Astrocyte (in vitro differentiated cells and primary cell): ENCODE data around the gene ARMC9. TPM values are rescaled to one million over a fixed set of nuclear protein-coding genes. Genes with fewer than 3 reads are reported as not detected.

ENCODE experiments used
- DNase-seq: peaks from one replicate; pipeline ENCODE4 v3.0.0-alpha.2; 2010; ENCODE audit warnings: low read depth
- FAIRE-seq: peaks from 2 replicates; lab custom pipeline; 2011; peaks lifted over from hg19 to GRCh38; lab: Jason Lieb, UNC
- H2AFZ ChIP-seq: 2 replicates; pipeline ENCODE4 v1.6.0; 2012; ENCODE audit warnings: low read depth, low read length, inconsistent platforms
- H3K27ac ChIP-seq: 2 replicates; pipeline ENCODE4 v1.5.1; 2011; ENCODE audit warnings: low read depth, low read length, inconsistent platforms
- H3K27me3 ChIP-seq: 2 replicates; pipeline ENCODE4 v1.6.0; 2011; ENCODE audit warnings: low read length, inconsistent platforms; ENCODE audit not compliant: insufficient read depth
- H3K36me3 ChIP-seq: 2 replicates; pipeline ENCODE4 v1.5.1; 2011; ENCODE audit warnings: low read length, inconsistent platforms; ENCODE audit not compliant: insufficient read depth
- H3K4me1 ChIP-seq: 2 replicates; pipeline ENCODE4 v1.5.1; 2011; ENCODE audit warnings: low read length, inconsistent platforms; ENCODE audit not compliant: insufficient read depth
- H3K4me2 ChIP-seq: 2 replicates; pipeline ENCODE4 v1.6.0; 2012; ENCODE audit warnings: low read length, inconsistent platforms
- H3K4me3 ChIP-seq: 2 replicates; pipeline ENCODE4 v1.5.1; 2011; ENCODE audit warnings: low read depth, mild to moderate bottlenecking, low read length, inconsistent platforms; ENCODE audit not compliant: insufficient read depth
- H3K79me2 ChIP-seq: 2 replicates; pipeline ENCODE4 v1.6.0; 2012; ENCODE audit warnings: mild to moderate bottlenecking, low read length, inconsistent platforms; ENCODE audit not compliant: insufficient read depth
- H3K9ac ChIP-seq: 2 replicates; pipeline ENCODE4 v1.6.0; 2012; ENCODE audit warnings: mild to moderate bottlenecking, low read length, inconsistent platforms
- H3K9me3 ChIP-seq: 2 replicates; pipeline ENCODE4 v1.5.1; 2012; ENCODE audit warnings: low read depth, mild to moderate bottlenecking, low read length, inconsistent platforms; ENCODE audit not compliant: insufficient read depth
- H4K20me1 ChIP-seq: 2 replicates; pipeline ENCODE4 v1.6.0; 2012; ENCODE audit warnings: low read length, inconsistent platforms; ENCODE audit not compliant: insufficient read depth
- H3K27ac Mint-ChIP-seq: one replicate; pipeline ENCODE4 v1.8.0; 2021; ENCODE audit warnings: mild to moderate bottlenecking, mixed read lengths; ENCODE audit not compliant: unreplicated experiment
- H3K27me3 Mint-ChIP-seq: one replicate; pipeline ENCODE4 v1.8.0; 2021; ENCODE audit warnings: low read depth, mixed read lengths; ENCODE audit not compliant: unreplicated experiment
- H3K36me3 Mint-ChIP-seq: one replicate; pipeline ENCODE4 v1.8.0; 2021; ENCODE audit warnings: low read depth, mixed read lengths; ENCODE audit not compliant: unreplicated experiment
- H3K4me1 Mint-ChIP-seq: one replicate; pipeline ENCODE4 v1.8.0; 2021; ENCODE audit warnings: low read depth, mixed read lengths; ENCODE audit not compliant: unreplicated experiment
- H3K4me3 Mint-ChIP-seq: one replicate; pipeline ENCODE4 v1.8.0; 2021; ENCODE audit warnings: mild to moderate bottlenecking, moderate library complexity, mixed read lengths; ENCODE audit not compliant: unreplicated experiment
- H3K9me3 Mint-ChIP-seq: one replicate; pipeline ENCODE4 v1.8.0; 2021; ENCODE audit warnings: mild to moderate bottlenecking, mixed read lengths; ENCODE audit not compliant: unreplicated experiment
- EZH2 ChIP-seq: IDR thresholded peaks from 2 replicates; pipeline ENCODE4 v1.6.1; 2012; ENCODE audit warnings: mild to moderate bottlenecking, low read length, inconsistent platforms; ENCODE audit not compliant: insufficient read depth
- total RNA-seq: library from RNA; stranded (reverse); gene quantifications from 2 replicates; pipeline ENCODE4 v1.2.1, GENCODE V29; 2021
- TF ChIP-seq, protein P1 (sequence below): IDR thresholded peaks from 2 replicates; pipeline ENCODE4 v1.5.1; 2011; ENCODE audit warnings: low read depth, mild to moderate bottlenecking, inconsistent platforms, low read length, moderate library complexity; ENCODE audit not compliant: insufficient read depth

Gene ARMC9
- total RNA-seq, 1 donor from 2014 or later, result 52.4 TPM

DNA sequence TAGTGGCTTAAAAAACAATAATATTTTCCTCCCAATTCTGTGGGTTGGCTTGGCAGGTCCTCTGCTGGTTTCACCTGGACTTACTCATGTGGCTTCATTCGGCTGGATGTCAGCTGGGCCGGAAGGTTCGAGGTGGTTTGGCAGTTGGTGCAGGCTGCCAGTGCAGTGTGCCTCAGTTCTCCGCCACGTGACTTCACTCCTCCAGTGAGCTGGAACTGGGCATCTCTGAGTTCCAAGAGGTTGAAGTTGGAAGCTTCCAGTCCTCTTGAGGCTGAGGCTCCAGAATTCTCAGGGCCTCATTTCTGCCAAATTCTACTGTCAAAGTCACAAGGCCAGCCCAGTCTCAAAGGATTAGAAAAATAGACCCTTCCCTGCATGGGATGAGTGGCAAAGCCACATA lies 113.6 kb downstream of the ARMC9 start:
- Histone ChIP-seq H4K20me1 (no peaks in the 10 kb centered on the region), H3K4me1 (peaks cover 9% of the 10 kb centered on the region), H3K36me3 (no peaks in the 10 kb centered on the region), H3K27ac (no peak overlapping the region), H3K9me3 (no peaks in the 10 kb centered on the region), H3K4me3 (no peak overlapping the region), H3K4me2 (no peak overlapping the region), H3K9ac (no peak overlapping the region), H3K27me3 (no peaks in the 10 kb centered on the region), H3K79me2 (no peaks in the 10 kb centered on the region), H2AFZ (no peak overlapping the region)
- no peaks in the 10 kb centered on the region for H3K27me3 Mint-ChIP-seq
- no peak for FAIRE-seq
- peaks cover 6% of the 10 kb centered on the region for H3K4me1 Mint-ChIP-seq
- peaks cover 16% of the 10 kb centered on the region for H3K36me3 Mint-ChIP-seq
- no peak overlapping the region for H3K4me3 Mint-ChIP-seq
- peaks cover 5% of the 10 kb centered on the region for H3K9me3 Mint-ChIP-seq
- TF ChIP-seq, protein P1, sequence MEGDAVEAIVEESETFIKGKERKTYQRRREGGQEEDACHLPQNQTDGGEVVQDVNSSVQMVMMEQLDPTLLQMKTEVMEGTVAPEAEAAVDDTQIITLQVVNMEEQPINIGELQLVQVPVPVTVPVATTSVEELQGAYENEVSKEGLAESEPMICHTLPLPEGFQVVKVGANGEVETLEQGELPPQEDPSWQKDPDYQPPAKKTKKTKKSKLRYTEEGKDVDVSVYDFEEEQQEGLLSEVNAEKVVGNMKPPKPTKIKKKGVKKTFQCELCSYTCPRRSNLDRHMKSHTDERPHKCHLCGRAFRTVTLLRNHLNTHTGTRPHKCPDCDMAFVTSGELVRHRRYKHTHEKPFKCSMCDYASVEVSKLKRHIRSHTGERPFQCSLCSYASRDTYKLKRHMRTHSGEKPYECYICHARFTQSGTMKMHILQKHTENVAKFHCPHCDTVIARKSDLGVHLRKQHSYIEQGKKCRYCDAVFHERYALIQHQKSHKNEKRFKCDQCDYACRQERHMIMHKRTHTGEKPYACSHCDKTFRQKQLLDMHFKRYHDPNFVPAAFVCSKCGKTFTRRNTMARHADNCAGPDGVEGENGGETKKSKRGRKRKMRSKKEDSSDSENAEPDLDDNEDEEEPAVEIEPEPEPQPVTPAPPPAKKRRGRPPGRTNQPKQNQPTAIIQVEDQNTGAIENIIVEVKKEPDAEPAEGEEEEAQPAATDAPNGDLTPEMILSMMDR, result no peak
- no peak for TF ChIP-seq EZH2
- no peak for DNase-seq
- peak overlapping the region; percentile 20 for H3K27ac Mint-ChIP-seq

DNA sequence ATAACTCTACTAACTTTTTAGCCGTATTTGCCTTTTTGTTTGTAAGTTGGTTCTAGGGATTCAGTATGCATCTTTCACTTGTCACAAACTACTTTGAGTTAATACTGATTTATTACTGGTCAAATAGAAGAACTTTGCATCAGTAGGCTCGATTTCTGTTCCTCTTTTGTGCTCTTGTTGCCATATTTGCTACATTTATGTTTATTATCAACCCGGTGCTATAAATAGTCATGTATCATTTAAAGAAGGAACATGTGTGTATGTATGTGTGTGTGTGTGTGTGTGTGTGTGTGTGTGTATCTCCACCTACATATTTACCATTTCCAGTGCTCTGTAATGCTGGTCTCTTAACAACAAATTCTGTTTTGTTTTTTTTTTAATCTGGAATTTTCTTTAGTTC lies 117.5 kb downstream of the ARMC9 start:
- Mint-ChIP-seq H3K36me3 (peaks cover 23% of the 10 kb centered on the region), H3K27me3 (no peaks in the 10 kb centered on the region), H3K4me1 (no peaks in the 10 kb centered on the region), H3K9me3 (peaks cover 8% of the 10 kb centered on the region), H3K4me3 (no peak overlapping the region), H3K27ac (no peak overlapping the region)
- no peak for FAIRE-seq
- peaks cover 2% of the 10 kb centered on the region for H3K36me3 ChIP-seq
- H2AFZ ChIP-seq, result no peak overlapping the region
- DNase-seq, result no peak
- no peak overlapping the region for H3K9ac ChIP-seq
- H3K27ac ChIP-seq, result no peak overlapping the region
- H3K4me3 ChIP-seq, result no peak overlapping the region
- no peaks in the 10 kb centered on the region for H3K27me3 ChIP-seq
- no peaks in the 10 kb centered on the region for H3K79me2 ChIP-seq
- H3K9me3 ChIP-seq, result no peaks in the 10 kb centered on the region
- TF ChIP-seq, protein P1, result no peak
- TF ChIP-seq EZH2, result no peak
- H3K4me2 ChIP-seq, result no peak overlapping the region
- H4K20me1 ChIP-seq, result no peaks in the 10 kb centered on the region
- no peaks in the 10 kb centered on the region for H3K4me1 ChIP-seq

DNA sequence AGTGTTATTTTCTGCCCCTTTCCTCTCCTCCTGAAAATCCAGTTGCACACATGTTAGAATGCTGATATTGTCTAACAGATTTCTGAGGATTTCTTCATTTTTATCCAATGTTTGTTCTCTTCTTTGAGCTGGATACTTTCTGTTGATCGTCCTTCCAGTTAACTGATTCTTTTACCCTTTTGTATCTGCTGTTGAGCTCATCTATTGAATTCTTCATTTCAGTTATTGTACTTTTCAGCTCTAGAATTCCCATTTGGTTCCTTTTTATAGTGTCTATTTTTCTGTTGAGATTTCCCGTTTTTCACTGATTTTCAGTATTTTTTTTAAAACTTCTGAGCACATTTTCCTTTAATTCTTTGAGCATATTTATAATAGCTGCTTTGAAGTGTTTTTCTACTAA lies 119.1 kb downstream of the ARMC9 start:
- no peak overlapping the region for H3K27ac ChIP-seq
- H3K4me1 ChIP-seq, result no peaks in the 10 kb centered on the region
- FAIRE-seq (no peak), DNase-seq (no peak)
- H3K27me3 ChIP-seq, result no peaks in the 10 kb centered on the region
- peaks cover 2% of the 10 kb centered on the region for H3K27me3 Mint-ChIP-seq
- no peak for TF ChIP-seq EZH2
- TF ChIP-seq, protein P1, result no peak
- H3K79me2 ChIP-seq, result no peaks in the 10 kb centered on the region
- no peak overlapping the region for H3K27ac Mint-ChIP-seq
- no peaks in the 10 kb centered on the region for H3K4me1 Mint-ChIP-seq
- no peak overlapping the region for H3K4me3 ChIP-seq
- no peaks in the 10 kb centered on the region for H4K20me1 ChIP-seq
- H3K36me3 Mint-ChIP-seq, result peaks cover 27% of the 10 kb centered on the region
- no peak overlapping the region for H3K4me2 ChIP-seq
- H2AFZ ChIP-seq, result no peak overlapping the region
- peaks cover 6% of the 10 kb centered on the region for H3K36me3 ChIP-seq
- H3K9ac ChIP-seq, result no peak overlapping the region
- H3K4me3 Mint-ChIP-seq, result no peak overlapping the region
- no peaks in the 10 kb centered on the region for H3K9me3 ChIP-seq
- peaks cover 8% of the 10 kb centered on the region for H3K9me3 Mint-ChIP-seq
